RPMI7951 (cell line): ENCODE results near the gene PLK5. TPM values are rescaled to one million over a fixed set of nuclear protein-coding genes. Genes with fewer than 3 reads are reported as not detected.
"Not testable (repeated sequence)": the region's sequence is repeated elsewhere in the genome, so short reads cannot be mapped to it uniquely, and the experiment has no call there.

ENCODE experiments used
- DNase-seq: peaks from one replicate; pipeline ENCODE4 v3.0.0-alpha.2; 2012; ENCODE audit warnings: low read depth
- total RNA-seq: library from RNA; depleted of rRNA; stranded (reverse); fragments of >200 nt; shearing (Covaris generic); gene quantifications from 2 replicates; pipeline ENCODE4 v1.2.3, GENCODE V29; 2014; rRNA removed

PLK5 gene
- not detected in 2 replicates for total RNA-seq

- no peak for DNase-seq
Observed at GRCh38 chr19:1523412-1524286, at the start of gene PLK5. Gene PLK5, plus strand, starts transcription at chr19:1524077. Its CDS starts 2,920 bp downstream, at chr19:1526997.

- no peak for DNase-seq
Observed at GRCh38 chr19:1474765-1475351, 49.0 kb upstream of the PLK5 start.

- no peak for DNase-seq
Observed at GRCh38 chr19:1475751-1476437, 48.0 kb upstream of the PLK5 start.

GRCh38 chr19:1477056-1477455, 46.8 kb upstream of the PLK5 start:
- DNase-seq = not testable (repeated sequence)

- DNase-seq = peak; percentile 91
Observed at GRCh38 chr19:1478934-1479707, 44.8 kb upstream of the PLK5 start, which contains the start of gene C19orf25. Gene C19orf25, minus strand, starts transcription at chr19:1479215. Its CDS starts 312 bp downstream, at chr19:1478903.

- DNase-seq = no peak
Observed at GRCh38 chr19:1481224-1481892, 42.5 kb upstream of the PLK5 start.

GRCh38 chr19:1481893-1482360, 42.0 kb upstream of the PLK5 start:
- peak; percentile 49 for DNase-seq

GRCh38 chr19:1482361-1483130, 41.3 kb upstream of the PLK5 start:
- DNase-seq = no peak

GRCh38 chr19:1483131-1483978, 40.5 kb upstream of the PLK5 start:
- no peak for DNase-seq

GRCh38 chr19:1483979-1484428, 39.9 kb upstream of the PLK5 start:
- no peak for DNase-seq

GRCh38 chr19:1486720-1487575, 36.9 kb upstream of the PLK5 start:
- no peak for DNase-seq

GRCh38 chr19:1487576-1488281, 36.1 kb upstream of the PLK5 start:
- no peak for DNase-seq

- no peak for DNase-seq
Observed at GRCh38 chr19:1488282-1488601, 35.6 kb upstream of the PLK5 start.

- no peak for DNase-seq
Observed at GRCh38 chr19:1489463-1490310, 34.2 kb upstream of the PLK5 start.

GRCh38 chr19:1490311-1491113, 33.4 kb upstream of the PLK5 start, which contains the start of gene PCSK4:
Gene PCSK4, minus strand, starts transcription at chr19:1490350. Its CDS starts 4 bp downstream, at chr19:1490346.
- DNase-seq = peak; percentile 97
